GM12878 (cell line): Measurements from ENCODE around the gene PAX4. TPM values are rescaled to one million over a fixed set of nuclear protein-coding genes. Genes with fewer than 3 reads are reported as not detected.

Source experiments
- ATAC-seq: fragments of 200-7000 bp; cut with Tn5 transposase; 3 replicates; pipeline ENCODE4 v1.9.1; 2020; ENCODE audit warnings: mild to moderate bottlenecking, moderate library complexity
- BruUV-seq: library from RNA; stranded (reverse); fragments of 400-500 nt; replicated peaks from 2 replicates; lab custom pipeline; 2021; lab: Mats Ljungman, UMichigan
- CTCF ChIA-PET: fragments of 300-600 bp; sonication (Branson Sonifier 250); formaldehyde crosslinking; extraction: SDS; loops from one replicate; lab custom pipeline; 2021; ENCODE audit warnings: inconsistent platforms; lab: Yijun Ruan, JAX
- POLR2A ChIA-PET: fragments of 350-600 bp; formaldehyde crosslinking; extraction: SDS; loops from one replicate; lab custom pipeline; 2021; ENCODE audit warnings: inconsistent platforms; lab: Charles Lee
- RAD21 ChIA-PET: fragments of 300-600 bp; sonication (Branson Sonifier 250); formaldehyde crosslinking; loops from one replicate; lab custom pipeline; 2023; ENCODE audit warnings: antibody characterized with exemption; ENCODE audit not compliant: unreplicated experiment; lab: Charles Lee
- SMC1A ChIA-PET: fragments of 300-600 bp; sonication (Branson Sonifier 250); formaldehyde crosslinking; loops from one replicate; lab custom pipeline; 2023; ENCODE audit not compliant: unreplicated experiment, uncharacterized antibody; lab: Charles Lee
- DNase-seq: peaks from one replicate; pipeline ENCODE4 v3.0.0-alpha.2; 2011; ENCODE audit warnings: low read depth, low spot score
- FAIRE-seq: peaks from 3 replicates; lab custom pipeline; 2011; peaks lifted over from hg19 to GRCh38; lab: Jason Lieb, UNC
- H2AFZ ChIP-seq: 2 replicates; pipeline ENCODE4 v1.6.0; 2011; ENCODE audit warnings: low read depth, low read length, control low read depth; ENCODE audit not compliant: control insufficient read depth
- H3K27ac ChIP-seq: 2 replicates; pipeline ENCODE4 v1.5.1; 2011; ENCODE audit warnings: control low read depth; ENCODE audit not compliant: control insufficient read depth, insufficient read depth
- H3K27me3 ChIP-seq, 2 experiments: replicated peaks in 1 of 2; 2 replicates each; pipeline versions ENCODE4 v1.6.0 to v1.6.1; 2011; ENCODE audit warnings: low read length in 1 of 2; ENCODE audit not compliant: control insufficient read depth in 2 of 2, insufficient read depth in 2 of 2
- H3K36me3 ChIP-seq, 2 experiments: 2 replicates each; pipeline ENCODE4 v1.5.1; 2011; ENCODE audit warnings: low read length in 1 of 2; ENCODE audit not compliant: control insufficient read depth in 2 of 2, insufficient read depth in 2 of 2
- H3K4me1 ChIP-seq: 2 replicates; pipeline ENCODE4 v1.6.1; 2011; ENCODE audit warnings: mild to moderate bottlenecking, low read length, moderate library complexity, mixed read lengths; ENCODE audit not compliant: control insufficient read depth, insufficient read depth
- H3K4me2 ChIP-seq: 2 replicates; pipeline ENCODE4 v1.6.0; 2011; ENCODE audit warnings: control low read depth; ENCODE audit not compliant: control insufficient read depth, insufficient read depth
- H3K4me3 ChIP-seq: fragments of 200-600 bp; sonication (generic); 2 replicates; pipeline ENCODE4 v1.5.1; 2016
- H3K79me2 ChIP-seq: 2 replicates; pipeline ENCODE4 v1.6.0; 2011; ENCODE audit warnings: low read length; ENCODE audit not compliant: control insufficient read depth, insufficient read depth
- H3K9ac ChIP-seq: 2 replicates; pipeline ENCODE4 v1.8.0; 2011; ENCODE audit warnings: low read length, control low read depth, mixed read lengths; ENCODE audit not compliant: control insufficient read depth, insufficient read depth
- H3K9me3 ChIP-seq: replicated peaks from 3 replicates; pipeline ENCODE4 v1.5.1; 2011; ENCODE audit warnings: mild to moderate bottlenecking, low read length; ENCODE audit not compliant: control insufficient read depth, insufficient read depth
- H4K20me1 ChIP-seq: 2 replicates; pipeline ENCODE4 v1.6.0; 2011; ENCODE audit not compliant: control insufficient read depth, insufficient read depth
- CBFB ChIP-seq: IDR thresholded peaks from 2 replicates; pipeline ENCODE4 v1.6.1; 2016; ENCODE audit warnings: antibody characterized with exemption, low read depth
- CBX3 ChIP-seq: fragments of 200-600 bp; sonication (generic); IDR thresholded peaks from 2 replicates; pipeline ENCODE4 v1.6.1; 2016; ENCODE audit warnings: low read depth, borderline replicate concordance
- CBX5 ChIP-seq: sonication (generic); IDR thresholded peaks from 2 replicates; pipeline ENCODE4 v1.6.1; 2016; ENCODE audit warnings: low read depth, moderate library complexity, mild to moderate bottlenecking, inconsistent platforms
- CEBPB ChIP-seq, 2 experiments: fragments of 150-350 bp in 1 of 2; IDR thresholded peaks; 2 replicates each; pipeline ENCODE4 v1.6.1; 2012 to 2014; ENCODE audit warnings: low read depth in 2 of 2, low read length in 2 of 2, borderline replicate concordance in 1 of 2, inconsistent platforms in 1 of 2
- GABPA ChIP-seq: IDR thresholded peaks from 2 replicates; pipeline ENCODE4 v1.6.1; 2014; ENCODE audit warnings: antibody characterized with exemption, low read depth, mild to moderate bottlenecking, inconsistent platforms
- HDAC2 ChIP-seq: fragments of 200-600 bp; sonication (generic); IDR thresholded peaks from 2 replicates; pipeline ENCODE4 v1.6.1; 2017
- HDGF ChIP-seq: fragments of 450-650 bp; IDR thresholded peaks from 2 replicates; pipeline ENCODE4 v1.6.1; 2016; ENCODE audit warnings: antibody characterized with exemption
- IKZF1 ChIP-seq: fragments of 450-650 bp; conservative IDR thresholded peaks from 2 replicates; pipeline ENCODE4 v1.6.1; 2017; ENCODE audit warnings: antibody characterized with exemption, mild to moderate bottlenecking
- IRF4 ChIP-seq: IDR thresholded peaks from 2 replicates; pipeline ENCODE4 v1.6.1; 2011; ENCODE audit warnings: low read depth, low read length
- NFYA ChIP-seq: IDR thresholded peaks from 2 replicates; pipeline ENCODE4 v1.6.1; 2011; ENCODE audit warnings: low read depth, mild to moderate bottlenecking, low read length, improper control_type of control experiment, borderline replicate concordance
- NRF1 ChIP-seq: conservative IDR thresholded peaks from 2 replicates; pipeline ENCODE4 v1.6.1; 2011; ENCODE audit warnings: mild to moderate bottlenecking, low read depth, low read length, improper control_type of control experiment
- SIX5 ChIP-seq: IDR thresholded peaks from 2 replicates; pipeline ENCODE4 v1.6.1; 2011; ENCODE audit warnings: mild to moderate bottlenecking, low read depth, low read length, moderate library complexity; ENCODE audit not compliant: severe bottlenecking
- SMC3 ChIP-seq: IDR thresholded peaks from 2 replicates; pipeline ENCODE4 v1.6.1; 2011; ENCODE audit warnings: low read length, improper control_type of control experiment, borderline replicate concordance
- ZNF207 ChIP-seq: fragments of 450-650 bp; IDR thresholded peaks from 2 replicates; pipeline ENCODE4 v1.6.1; 2014; ENCODE audit warnings: antibody characterized with exemption, mild to moderate bottlenecking, borderline replicate concordance
- ZNF384 ChIP-seq: IDR thresholded peaks from 2 replicates; pipeline ENCODE4 v1.6.1; 2012; ENCODE audit warnings: low read depth, mild to moderate bottlenecking, low read length, improper control_type of control experiment, borderline replicate concordance
- whole genome bisulfite sequencing: methylation state at CpG from one replicate; pipeline ENCODE4 v1.1.6; 2016; ENCODE audit warnings: low lambda C conversion rate; ENCODE audit not compliant: insufficient replicate concordance, insufficient coverage; ENCODE audit errors: missing lambda C conversion rate; 5-methylcytosine and 5-hydroxymethylcytosine counted together
- in situ Hi-C: fragments of 300-500 bp; cut with MboI; formaldehyde crosslinking; loops from 9 replicates; pipeline ENCODE4 v1.14.3; 2018; ENCODE audit warnings: mixed read lengths
- intact Hi-C: fragments of 100-400 bp; cut with micrococcal nuclease; formaldehyde crosslinking; loops from one replicate; pipeline ENCODE4 v1.14.2; 2022; ENCODE audit not compliant: unreplicated experiment
- polyA plus RNA-seq, 11 experiments: library from polyadenylated mRNA; depleted of rRNA in 4 of 11; unstranded in 6 of 11; stranded (reverse) in 5 of 11; fragments of >200 nt; fragmentation: Nextera tagmentation in 4 of 11; fragmentation: Illumina TruSeq in 1 of 11; extraction: Ambion mirVana in 4 of 11; extraction: Trizol in 1 of 11; gene quantifications; 1 replicate in 1 of 11; 2 replicates in 10 of 11; pipeline versions ENCODE4 v1.2.1 to v1.2.3, GENCODE V29; 2011 to 2016; ENCODE audit warnings: inconsistent platforms in 2 of 11, missing spikeins in 2 of 11, low read depth in 1 of 11
- total RNA-seq, 4 experiments: library from RNA; depleted of rRNA in 3 of 4; stranded (reverse); fragments of >200 nt in 3 of 4; fragmentation: Illumina TruSeq in 1 of 4; extraction: Trizol in 1 of 4; gene quantifications; 2 replicates each; pipeline versions ENCODE4 v1.2.1 to v1.2.3, GENCODE V29; 2013 to 2021
- TF ChIP-seq, protein P1 (sequence below): fragments of 450-650 bp; conservative IDR thresholded peaks from 2 replicates; pipeline ENCODE4 v1.6.1; 2017; ENCODE audit warnings: mild to moderate bottlenecking, moderate library complexity
- TF ChIP-seq, protein P2 (sequence below): fragments of 150-350 bp; IDR thresholded peaks from 2 replicates; pipeline ENCODE4 v1.6.1; 2014; ENCODE audit warnings: mild to moderate bottlenecking, low read depth, low read length
- TF ChIP-seq, protein P3 (sequence below): fragments of 450-650 bp; IDR thresholded peaks from 2 replicates; pipeline ENCODE4 v1.6.1; 2017; ENCODE audit warnings: low read depth, mild to moderate bottlenecking, moderate library complexity

Gene PAX4
- total and polyA plus RNA-seq, 10 of the 15 experiments (the other 5 are each of a cell fraction or from before 2014, with no cell fraction given): 0.27 TPM; not detected in 9

DNA sequence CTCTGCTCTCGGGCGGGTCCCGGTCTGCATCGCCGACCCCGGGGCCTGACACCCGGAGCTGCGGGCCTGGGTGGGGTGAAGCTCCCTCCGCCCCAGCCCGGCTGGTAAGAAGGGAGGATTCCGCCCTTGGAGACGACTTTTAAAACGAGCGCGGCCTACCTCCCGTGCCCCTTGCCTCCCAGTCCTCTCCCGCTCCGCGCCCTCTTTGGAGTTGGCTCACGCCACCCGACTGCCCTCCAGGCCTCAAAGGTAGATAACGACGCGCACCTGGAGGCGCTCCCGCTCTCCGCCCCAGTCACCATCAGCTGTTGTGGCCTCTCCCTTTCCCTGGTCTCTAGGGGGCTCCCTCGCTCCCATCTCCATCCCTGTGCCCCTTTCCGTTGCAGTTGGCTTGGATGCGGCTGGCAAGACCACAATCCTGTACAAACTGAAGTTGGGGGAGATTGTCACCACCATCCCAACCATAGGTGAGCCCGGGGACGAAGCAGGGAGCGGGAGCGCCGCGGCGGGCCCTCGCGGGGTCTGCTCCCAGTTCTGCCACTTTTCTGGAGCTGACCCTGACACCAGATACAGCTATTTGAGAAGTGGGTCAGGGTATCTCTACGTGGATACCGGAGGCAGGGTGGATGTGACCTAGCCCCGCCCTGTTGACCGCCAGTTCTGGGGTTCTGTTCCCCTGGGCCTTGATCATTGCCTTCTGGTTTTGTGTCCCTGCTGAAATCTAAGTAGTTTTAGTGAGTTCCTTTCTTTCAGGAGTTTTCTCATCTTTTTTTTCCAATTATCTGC lies 29.1 kb downstream of the PAX4 start:
- WGBS: 4% methylated on average over 36 of the region's 43 CpGs
- FAIRE-seq: no peak
- intact Hi-C loops (loop anchor here (2.0 kb wide), 1 partner anchor 64 kb away; the partner anchor contains the start of gene SND1), in situ Hi-C loops (no loop called here)
- no TSS peak for BruUV-seq
- peak overlapping the region; percentile 94 for H3K4me3 ChIP-seq
- peaks cover 13% of the 10 kb centered on the region for H3K4me1 ChIP-seq
- H3K9ac ChIP-seq: peak overlapping the region; percentile 83
- SMC1A ChIA-PET: interaction anchor here (0.9 to 2.9 kb wide), 2 partner anchors 39 to 75 kb away, joined by 3 to 13 read pairs; no protein-coding TSS in a partner anchor
- no peak for DNase-seq
- H3K27ac ChIP-seq: peak overlapping the region; percentile 77
- peak overlapping the region; percentile 87 for H3K4me2 ChIP-seq
- H3K9me3 ChIP-seq: no peaks in the 10 kb centered on the region
- RAD21 ChIA-PET: interaction anchor here (1.5 to 2.0 kb wide), 2 partner anchors 32 to 62 kb away, joined by 4 to 7 read pairs; no protein-coding TSS in a partner anchor
- POLR2A ChIA-PET: interaction anchor here (0.6 to 1.7 kb wide), 3 partner anchors 31 to 61 kb away, joined by 3 to 5 read pairs (median 3); no protein-coding TSS in a partner anchor
- CTCF ChIA-PET: interaction anchor here (0.9 to 2.3 kb wide), 7 partner anchors 9 to 118 kb away, joined by 3 to 11 read pairs (median 4); no protein-coding TSS in a partner anchor
- H2AFZ ChIP-seq: peak overlapping the region; percentile 82
- H3K79me2 ChIP-seq: peaks cover 25% of the 10 kb centered on the region
- H3K27me3 ChIP-seq: no peaks in the 10 kb centered on the region
- peak; percentile 31 for ATAC-seq
- no peaks in the 10 kb centered on the region for H4K20me1 ChIP-seq
- peaks cover 0 to 3% of the 10 kb centered on the region in 2 experiments; a peak in 2 of 4 replicates for H3K36me3 ChIP-seq
- TF ChIP-seq, protein P1, sequence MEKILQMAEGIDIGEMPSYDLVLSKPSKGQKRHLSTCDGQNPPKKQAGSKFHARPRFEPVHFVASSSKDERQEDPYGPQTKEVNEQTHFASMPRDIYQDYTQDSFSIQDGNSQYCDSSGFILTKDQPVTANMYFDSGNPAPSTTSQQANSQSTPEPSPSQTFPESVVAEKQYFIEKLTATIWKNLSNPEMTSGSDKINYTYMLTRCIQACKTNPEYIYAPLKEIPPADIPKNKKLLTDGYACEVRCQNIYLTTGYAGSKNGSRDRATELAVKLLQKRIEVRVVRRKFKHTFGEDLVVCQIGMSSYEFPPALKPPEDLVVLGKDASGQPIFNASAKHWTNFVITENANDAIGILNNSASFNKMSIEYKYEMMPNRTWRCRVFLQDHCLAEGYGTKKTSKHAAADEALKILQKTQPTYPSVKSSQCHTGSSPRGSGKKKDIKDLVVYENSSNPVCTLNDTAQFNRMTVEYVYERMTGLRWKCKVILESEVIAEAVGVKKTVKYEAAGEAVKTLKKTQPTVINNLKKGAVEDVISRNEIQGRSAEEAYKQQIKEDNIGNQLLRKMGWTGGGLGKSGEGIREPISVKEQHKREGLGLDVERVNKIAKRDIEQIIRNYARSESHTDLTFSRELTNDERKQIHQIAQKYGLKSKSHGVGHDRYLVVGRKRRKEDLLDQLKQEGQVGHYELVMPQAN: 0 out of 2 replicates have a peak, but pooled peaks have one; percentile 31
- TF ChIP-seq CEBPB (IDR thresholded peaks at IDR 0.05; ENCODE audit: borderline replicate concordance in 1 of 2, low read depth in 2 of 2, low read length in 2 of 2) (no peak), CBX5 (no peak), CBX3 (no peak), IKZF1 (peak; percentile 65), HDAC2 (no peak), ZNF384 (no peak), SIX5 (no peak), CBFB (no peak), ZNF207 (no peak), GABPA (no peak), NFYA (no peak), NRF1 (no peak), SMC3 (no peak), IRF4 (no peak), HDGF (no peak)
- TF ChIP-seq, protein P2, sequence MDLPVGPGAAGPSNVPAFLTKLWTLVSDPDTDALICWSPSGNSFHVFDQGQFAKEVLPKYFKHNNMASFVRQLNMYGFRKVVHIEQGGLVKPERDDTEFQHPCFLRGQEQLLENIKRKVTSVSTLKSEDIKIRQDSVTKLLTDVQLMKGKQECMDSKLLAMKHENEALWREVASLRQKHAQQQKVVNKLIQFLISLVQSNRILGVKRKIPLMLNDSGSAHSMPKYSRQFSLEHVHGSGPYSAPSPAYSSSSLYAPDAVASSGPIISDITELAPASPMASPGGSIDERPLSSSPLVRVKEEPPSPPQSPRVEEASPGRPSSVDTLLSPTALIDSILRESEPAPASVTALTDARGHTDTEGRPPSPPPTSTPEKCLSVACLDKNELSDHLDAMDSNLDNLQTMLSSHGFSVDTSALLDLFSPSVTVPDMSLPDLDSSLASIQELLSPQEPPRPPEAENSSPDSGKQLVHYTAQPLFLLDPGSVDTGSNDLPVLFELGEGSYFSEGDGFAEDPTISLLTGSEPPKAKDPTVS: no peak
- TF ChIP-seq, protein P3, sequence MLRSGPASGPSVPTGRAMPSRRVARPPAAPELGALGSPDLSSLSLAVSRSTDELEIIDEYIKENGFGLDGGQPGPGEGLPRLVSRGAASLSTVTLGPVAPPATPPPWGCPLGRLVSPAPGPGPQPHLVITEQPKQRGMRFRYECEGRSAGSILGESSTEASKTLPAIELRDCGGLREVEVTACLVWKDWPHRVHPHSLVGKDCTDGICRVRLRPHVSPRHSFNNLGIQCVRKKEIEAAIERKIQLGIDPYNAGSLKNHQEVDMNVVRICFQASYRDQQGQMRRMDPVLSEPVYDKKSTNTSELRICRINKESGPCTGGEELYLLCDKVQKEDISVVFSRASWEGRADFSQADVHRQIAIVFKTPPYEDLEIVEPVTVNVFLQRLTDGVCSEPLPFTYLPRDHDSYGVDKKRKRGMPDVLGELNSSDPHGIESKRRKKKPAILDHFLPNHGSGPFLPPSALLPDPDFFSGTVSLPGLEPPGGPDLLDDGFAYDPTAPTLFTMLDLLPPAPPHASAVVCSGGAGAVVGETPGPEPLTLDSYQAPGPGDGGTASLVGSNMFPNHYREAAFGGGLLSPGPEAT: 0 out of 2 replicates have a peak, but pooled peaks have one; percentile 12
